GM18907 (cell line): ENCODE data around the gene ALLC.

ENCODE experiments used
- ATAC-seq: cut with Tn5 transposase; IDR thresholded peaks from one replicate; pipeline ENCODE4 v1.9.1; 2021; ENCODE audit warnings: mild to moderate bottlenecking, moderate library complexity; ENCODE audit not compliant: unreplicated experiment

The ALLC gene

DNA sequence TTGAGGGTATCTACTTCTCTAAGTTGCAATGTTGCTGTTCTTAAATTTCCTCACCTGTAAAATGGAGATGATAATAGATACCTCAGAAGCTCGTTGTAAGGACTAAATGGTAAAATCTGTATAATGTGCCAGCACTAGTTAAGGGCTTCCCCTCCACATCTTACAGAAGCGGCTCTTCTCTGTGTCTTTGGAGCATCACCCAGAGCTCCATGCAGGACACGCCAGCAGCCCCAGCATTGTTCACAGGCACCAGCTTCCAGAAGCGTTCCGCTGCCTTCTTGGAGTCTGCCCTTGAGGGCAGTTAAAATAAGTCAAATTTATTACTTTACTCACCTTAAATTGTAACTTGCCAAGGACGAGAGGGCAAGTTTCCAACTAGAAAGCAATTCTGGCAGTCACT lies 51.2 kb downstream of the ALLC start:
- ATAC-seq, result no peak

DNA sequence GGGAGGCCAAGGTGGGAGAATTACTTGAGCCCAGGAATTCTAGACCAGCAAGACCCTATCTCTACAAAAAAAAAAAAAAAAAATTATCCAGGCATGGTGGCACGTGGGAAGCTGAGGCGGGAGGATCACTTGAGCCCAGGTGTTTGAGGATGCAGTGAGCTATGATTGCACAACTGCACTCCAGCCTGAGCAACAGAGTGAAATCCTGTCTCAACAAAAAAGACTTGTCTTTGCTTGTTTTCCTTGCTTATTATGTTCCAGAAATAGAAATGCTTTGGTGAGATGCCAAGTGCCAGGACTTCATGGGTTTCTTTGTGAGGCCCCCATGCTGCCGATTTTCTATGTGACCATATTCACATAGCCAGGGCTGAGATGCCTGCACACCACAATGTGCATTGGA lies 54.4 kb downstream of the ALLC start:
- no peak for ATAC-seq

DNA sequence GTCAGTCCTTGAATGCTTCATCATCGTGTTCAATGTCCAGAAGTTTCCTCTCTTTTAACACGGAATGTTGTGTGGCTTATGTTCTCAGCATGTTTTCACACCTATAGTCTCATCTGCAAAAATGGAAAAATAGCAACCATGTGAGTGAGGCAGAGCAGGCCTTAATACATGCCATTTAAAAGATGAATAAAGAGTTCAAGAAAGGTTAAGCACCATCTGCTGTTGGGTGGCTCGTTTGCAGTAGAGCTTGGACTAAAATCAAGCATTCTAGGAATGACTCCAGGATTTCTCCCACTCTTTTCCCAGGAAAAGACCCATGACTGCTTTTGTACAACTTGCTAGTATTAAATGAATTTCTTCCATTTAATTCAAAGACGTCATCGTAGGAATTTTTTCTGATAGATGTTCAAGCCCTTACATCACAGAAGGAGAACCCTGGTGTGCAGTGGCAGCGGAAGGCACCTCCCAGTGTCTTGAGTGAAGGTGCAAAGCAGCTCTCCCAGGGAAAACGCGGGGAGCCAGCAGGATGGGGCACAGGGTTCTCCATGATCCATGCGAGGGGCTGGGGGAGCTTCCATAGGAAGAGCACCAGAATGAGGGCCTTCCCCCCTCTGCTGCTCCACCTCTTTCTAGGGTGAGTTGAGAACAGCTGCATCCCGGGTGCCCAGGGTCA lies 55.0 kb downstream of the ALLC start:
- ATAC-seq, result no peak

DNA sequence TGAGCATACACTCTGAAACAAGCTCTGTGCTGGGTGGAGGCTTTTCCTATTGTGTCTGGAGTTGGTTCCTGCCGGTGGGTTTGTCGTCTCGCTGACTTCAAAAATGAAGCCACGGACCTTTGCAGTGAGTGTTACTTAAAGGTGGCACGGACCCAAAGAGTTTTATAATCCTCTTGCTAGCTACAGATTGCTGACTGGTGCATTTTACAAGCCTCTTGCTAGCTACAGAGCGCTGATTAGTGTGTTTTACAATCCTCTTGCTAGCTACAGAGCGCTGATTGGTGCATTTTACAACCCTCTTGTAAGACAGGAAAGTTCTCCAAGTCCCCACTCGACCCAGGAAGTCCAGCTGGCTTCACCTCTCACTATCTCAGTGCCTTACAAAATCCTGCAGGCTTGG lies 60.7 kb downstream of the ALLC start:
- ATAC-seq, result no peak

GRCh38 chr2:3725002-3725401 lies 67.0 kb downstream of the ALLC start:
- no peak for ATAC-seq

DNA sequence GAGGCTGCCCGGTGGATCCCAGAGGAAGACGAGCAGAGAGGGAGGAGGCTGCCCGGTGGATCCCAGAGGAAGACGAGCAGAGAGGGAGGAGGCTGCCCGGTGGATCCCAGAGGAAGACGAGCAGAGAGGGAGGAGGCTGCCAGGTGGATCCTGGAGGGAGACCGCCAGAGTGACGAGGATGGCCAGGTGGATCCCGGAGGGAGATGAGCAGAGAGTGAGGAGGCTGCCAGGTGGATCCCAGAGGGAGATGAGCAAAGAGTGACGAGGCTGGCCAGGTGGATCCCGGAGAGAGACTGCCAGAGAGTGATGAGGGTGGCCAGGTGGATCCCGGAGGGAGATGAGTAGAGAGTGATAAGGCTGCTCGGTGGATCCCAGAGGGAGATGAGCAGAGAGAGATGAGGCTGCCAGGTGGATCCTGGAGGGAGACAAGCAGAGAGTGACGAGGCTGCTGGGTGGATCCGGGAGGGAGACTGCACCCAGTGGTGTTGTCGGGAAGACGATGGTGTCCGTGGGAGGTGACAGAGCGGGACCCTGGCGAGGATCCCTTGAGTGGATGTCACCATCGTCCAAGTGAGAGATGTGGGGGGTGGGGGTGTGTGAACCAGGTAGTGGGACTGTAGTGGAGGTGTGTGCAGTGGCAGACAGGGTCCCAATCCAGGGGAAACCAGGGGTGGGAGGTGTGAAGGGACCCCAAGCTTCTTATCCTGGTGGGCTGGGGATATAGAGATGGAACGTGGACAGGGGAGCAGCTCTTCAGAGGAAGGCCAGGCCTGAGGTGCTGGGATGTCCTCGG lies 67.7 kb downstream of the ALLC start:
- ATAC-seq, result no peak

DNA sequence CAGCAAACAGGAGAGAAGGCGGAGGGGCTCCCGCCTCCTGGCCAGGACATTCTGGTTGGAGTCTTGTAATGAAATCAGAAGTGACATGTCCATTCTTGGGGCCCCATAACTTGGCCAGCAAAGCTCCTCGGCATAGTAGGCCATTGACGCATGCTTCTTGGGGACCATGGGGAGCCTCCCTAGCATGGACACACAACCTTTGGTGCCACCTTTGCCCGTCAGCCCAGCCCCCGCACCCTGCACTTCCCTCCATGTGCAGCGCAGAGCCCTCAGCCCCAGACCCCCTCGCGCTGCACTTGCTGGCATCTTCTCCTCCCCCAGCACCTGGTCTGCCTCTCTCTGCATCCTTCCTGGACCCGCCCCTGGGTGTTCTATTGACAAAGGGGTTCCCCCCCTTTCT lies 68.5 kb downstream of the ALLC start:
- no peak for ATAC-seq

- ATAC-seq, result no peak
These were observed 69.5 kb downstream of the ALLC start for GRCh38 chr2:3727397-3728045.

DNA sequence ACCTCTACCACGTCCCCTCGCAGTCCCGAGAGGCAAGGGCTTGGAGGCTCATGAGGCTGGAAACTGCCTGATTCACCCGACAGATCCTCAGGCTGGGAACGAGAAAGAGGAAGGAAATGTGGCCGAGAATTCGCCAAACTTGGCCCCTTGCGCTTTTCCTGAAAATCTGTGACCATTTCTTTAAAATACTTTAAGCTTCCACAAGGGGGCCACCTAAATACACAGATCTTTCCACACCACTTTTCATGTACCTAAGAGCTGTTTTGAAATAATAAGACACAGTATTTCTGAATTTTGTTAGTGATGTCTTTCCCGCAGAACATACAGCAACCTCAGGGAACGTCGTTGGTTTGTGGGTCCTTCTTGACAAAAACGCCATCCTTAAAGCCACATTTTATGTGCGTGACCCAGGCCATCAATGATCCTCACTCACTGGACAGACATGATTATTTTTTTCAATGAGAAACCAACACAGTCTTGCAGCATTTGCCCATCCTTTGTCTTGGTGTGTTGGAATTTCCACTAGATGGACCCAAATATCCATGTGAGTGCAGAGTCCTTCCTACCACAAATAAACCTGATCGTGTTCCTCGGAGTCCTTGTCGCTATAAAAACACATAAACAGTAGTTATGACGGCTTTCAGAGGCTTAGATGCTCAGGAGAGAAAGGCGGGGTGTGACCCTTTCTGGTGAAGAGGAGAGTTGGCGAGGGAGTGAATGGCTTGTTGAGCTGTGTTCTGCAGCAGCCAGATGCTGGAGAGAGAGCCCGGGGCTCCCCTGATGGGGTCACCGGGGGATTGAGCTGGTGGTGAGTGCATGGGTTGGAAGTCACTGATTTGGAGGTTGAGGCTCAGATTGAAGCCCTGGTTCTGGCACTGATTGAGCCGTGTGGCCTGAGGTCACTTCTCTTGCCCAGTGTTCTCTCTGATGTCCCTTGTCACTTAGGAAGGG lies 70.4 kb downstream of the ALLC start:
- ATAC-seq, result no peak

DNA sequence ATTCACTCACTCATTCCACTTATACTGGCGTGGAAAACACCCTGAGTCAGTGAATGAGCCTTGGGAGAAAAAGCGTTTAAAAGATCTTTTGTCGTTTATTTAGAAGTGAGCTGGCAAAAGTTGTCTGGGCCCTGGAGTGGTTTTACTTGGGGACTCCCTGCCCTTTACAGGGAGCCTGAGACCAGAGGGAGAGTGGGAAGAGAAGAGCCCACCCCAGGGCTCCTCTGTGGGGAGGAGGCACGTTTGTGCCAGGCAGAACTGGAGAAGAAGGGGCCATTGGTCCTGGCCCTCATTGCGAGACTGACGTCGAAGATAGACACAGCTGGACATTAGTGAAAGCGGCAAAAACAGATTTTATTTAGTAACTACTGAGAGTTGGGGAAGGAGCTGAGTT lies 71.1 kb downstream of the ALLC start:
- ATAC-seq, result no peak

DNA sequence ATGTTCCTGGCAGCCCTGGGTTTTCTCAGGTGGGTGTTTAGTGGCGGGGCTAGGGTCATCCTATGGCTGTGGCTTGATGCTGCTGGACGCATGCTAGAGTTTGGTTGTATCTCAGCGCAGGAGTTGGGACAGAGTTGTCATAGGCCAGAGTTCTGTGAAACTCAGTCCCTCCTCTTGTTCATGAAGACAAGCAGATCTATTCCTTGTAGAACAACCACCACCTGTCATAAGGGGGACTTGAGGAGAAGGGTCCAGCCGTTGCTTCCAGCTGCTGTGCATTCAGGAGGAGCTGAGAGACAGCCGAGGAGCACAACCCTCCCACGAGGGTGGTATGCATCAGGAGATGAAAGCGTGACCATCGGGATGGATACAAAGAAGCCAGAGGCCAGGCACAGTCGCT lies 71.8 kb downstream of the ALLC start:
- no peak for ATAC-seq

GRCh38 chr2:3730646-3731045 lies 72.6 kb downstream of the ALLC start:
- no peak for ATAC-seq

- ATAC-seq, result no peak
These were observed 73.8 kb downstream of the ALLC start for GRCh38 chr2:3731829-3732228.

DNA sequence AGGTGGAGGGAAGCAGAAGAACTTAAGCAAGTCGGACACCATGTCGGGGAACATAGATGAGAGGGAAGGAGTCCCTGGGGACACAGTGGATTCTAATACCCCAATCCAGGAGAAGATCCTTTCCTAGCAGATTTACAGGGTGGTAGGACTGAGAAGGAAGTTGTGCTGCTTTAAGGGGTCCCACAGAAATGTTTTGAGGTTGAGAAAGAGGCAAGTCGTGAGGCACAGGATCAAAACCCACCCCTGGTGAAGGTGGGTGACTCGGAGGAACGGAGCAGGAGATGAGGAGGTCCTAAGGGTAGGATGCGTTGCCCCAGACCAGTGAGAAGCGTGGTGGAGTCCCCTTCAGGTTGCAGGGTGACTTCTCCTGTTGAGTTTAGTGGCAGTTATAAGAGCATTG lies 78.1 kb downstream of the ALLC start:
- no peak for ATAC-seq

- ATAC-seq, result no peak
These were observed 79.1 kb downstream of the ALLC start for GRCh38 chr2:3737128-3737527.

- ATAC-seq, result no peak
These were observed 80.5 kb downstream of the ALLC start for GRCh38 chr2:3738454-3738853.

- no peak for ATAC-seq
These were observed 81.3 kb downstream of the ALLC start for GRCh38 chr2:3739313-3739712.

GRCh38 chr2:3741396-3741795 lies 83.4 kb downstream of the ALLC start:
- ATAC-seq, result no peak

DNA sequence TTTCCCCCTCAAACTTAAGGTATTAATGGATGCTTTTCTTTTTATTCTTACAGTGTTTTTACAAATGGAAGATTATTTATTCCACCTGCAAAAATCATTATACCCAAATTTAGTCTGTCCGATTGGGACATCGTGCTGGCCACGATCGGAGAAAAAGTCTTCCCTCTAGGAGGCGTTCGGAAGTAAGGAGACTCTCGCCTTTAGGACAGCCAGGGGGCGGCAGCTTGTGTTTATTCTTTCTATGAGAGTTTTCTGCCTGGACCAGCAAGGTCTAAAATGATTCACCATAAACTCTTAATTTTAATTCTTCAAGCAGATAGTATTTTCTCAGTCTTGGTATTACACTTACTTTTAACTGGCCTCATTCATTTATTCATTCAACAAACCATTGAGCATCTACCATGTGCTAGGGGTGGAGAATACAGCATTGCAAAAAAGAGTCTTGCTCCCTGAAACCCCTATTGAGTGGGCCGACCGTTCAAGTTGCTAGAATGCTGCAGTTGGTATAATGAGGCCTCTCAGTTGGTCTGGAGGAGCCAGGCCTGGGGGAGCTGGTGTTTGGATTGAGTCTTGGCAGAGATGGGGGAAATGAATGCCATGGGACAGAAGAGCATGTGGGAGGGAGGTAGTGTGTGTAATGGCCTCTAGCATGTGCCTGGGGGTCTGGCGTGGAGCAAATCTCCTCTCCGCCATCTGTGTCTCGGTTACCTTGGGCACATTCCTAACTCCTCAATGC lies 84.0 kb downstream of the ALLC start:
- no peak for ATAC-seq

GRCh38 chr2:3742743-3743508 lies 84.9 kb downstream of the ALLC start:
- ATAC-seq, result no peak
